ENCODE results near the gene PUDP. TPM values are rescaled to one million over a fixed set of nuclear protein-coding genes. Genes with fewer than 3 reads are reported as not detected.

The PUDP gene
- total RNA-seq, 1 donor from 2014 or later: 30.0 TPM

DNA sequence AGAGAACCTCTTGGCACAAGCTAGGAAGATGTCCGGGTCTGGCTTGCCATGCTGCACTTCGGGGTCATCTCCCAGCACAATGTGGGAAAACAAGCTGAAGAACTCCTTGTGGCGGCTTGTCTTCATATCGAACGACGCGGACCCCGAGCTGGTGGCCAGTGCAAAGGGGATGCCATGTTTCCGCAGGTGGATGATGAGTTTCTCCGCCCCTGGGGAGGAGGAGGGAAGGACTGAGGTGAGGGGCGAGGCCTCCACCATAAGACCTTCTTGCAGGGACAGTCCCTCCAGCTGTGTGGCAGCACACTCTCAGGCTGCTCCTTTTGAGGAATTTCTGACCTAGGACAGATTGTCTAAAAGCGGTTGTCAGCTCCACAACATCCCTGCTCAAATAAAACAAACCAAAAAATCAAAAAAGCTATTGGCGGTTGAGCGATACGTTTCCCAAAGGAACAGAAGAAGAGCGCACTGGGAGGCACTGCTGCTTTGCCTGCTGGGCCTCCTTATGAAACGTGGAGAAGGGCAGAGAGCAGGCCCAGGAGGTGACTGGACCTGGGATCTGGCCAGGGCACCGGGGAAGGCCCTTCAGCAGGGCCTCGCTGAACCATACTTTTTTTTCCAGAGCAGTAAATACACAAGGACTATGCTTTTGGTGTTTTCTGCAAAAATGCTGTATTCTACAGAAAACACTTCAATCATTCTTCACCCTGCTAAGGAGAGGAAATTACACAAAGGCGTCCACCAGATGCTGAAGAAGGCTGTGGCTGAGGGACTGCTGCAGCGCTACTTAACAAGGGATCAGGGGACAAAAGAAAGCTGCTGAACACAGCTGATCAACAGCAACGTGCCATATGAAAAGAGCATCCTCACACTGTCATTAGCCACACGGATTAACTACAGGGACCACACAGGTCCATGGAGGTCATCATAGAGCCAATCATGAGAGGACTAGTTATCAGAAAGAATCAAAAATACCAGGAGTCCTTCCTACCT, 70.4 kb downstream of the PUDP start:
- DNase-seq (ENCODE audit: extremely low read depth, low read depth, low spot score): no peak

- no peak for DNase-seq (ENCODE audit: extremely low read depth, low read depth, low spot score)
These were observed 71.7 kb downstream of the PUDP start for GRCh38 chrX:7076245-7076661.

- no peak for DNase-seq (ENCODE audit: extremely low read depth, low read depth, low spot score)
These were observed 73.1 kb downstream of the PUDP start for GRCh38 chrX:7074908-7075204.

DNA sequence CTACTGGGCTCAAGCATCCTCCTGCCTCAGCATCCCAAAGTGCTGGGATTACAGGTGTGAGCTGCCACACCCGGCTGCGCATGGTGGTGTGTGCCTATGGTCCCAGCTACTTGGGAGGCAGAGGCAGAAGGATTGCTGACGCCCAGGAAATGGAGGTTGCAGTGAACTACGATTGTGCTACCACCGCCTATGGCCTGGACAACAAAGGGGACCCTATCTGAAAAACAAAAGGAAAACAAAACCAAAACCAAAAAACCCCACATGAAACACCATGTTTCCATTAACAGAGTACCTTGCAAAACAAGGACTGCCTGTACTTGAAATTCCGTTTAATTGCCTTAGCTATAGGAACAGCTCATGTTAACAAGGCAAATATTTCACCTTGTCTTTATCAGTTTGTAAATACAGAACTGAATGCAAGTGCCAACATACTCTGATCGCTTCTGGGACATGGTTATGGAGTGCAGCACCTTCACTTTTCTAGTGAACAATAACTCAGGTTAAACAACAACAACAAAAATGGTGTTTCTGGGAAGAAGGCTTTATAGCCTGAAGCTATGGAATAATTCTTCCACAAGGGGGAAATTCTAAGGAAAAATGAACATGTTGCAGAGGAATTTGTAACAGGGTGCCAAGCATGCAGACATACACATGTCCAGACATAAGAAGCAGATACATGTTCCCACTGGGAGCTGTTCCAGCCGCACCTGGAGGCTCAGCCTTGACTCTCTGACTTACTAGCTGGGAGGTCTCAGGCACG, 73.6 kb downstream of the PUDP start:
- no peak for DNase-seq (ENCODE audit: extremely low read depth, low read depth, low spot score)

DNA sequence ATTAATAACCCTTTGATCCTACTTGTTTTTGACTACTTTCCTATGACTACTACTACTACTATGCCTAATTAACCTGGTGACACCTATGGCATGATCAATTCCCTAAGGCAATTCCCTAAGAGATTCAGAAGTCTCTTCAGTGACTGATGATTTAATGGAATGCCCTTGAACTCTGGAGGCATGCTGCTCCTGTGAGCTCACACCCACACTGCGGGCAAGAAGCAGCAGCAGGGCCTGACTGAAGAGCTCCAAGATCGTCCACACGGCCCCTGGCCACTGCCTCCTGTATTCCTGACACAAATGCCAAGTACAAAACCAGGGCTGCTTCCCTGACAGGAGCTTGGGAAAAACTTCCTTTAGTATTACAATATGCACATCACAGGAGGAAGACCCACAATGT, 74.6 kb downstream of the PUDP start:
- no peak for DNase-seq (ENCODE audit: extremely low read depth, low read depth, low spot score)

DNA sequence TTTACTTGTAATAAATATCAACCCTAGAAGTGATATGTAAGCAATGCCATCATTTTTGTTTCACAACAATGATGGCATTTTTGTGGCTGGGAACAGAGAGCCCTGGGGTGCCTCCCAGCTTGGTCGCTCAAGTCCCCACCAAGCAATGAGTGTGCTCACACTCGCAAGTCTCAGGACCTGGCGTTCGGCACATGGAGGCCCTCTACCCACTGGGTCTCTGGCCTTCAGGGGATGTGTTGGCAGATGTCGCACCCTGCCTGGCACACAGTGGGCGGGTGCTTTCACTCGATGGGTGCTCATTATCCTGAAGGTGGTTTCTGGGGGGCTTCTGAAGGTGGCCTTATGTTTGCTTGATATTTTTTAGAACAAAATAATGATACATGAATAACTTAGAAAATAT, 75.1 kb downstream of the PUDP start:
- DNase-seq (ENCODE audit: extremely low read depth, low read depth, low spot score): no peak

DNA sequence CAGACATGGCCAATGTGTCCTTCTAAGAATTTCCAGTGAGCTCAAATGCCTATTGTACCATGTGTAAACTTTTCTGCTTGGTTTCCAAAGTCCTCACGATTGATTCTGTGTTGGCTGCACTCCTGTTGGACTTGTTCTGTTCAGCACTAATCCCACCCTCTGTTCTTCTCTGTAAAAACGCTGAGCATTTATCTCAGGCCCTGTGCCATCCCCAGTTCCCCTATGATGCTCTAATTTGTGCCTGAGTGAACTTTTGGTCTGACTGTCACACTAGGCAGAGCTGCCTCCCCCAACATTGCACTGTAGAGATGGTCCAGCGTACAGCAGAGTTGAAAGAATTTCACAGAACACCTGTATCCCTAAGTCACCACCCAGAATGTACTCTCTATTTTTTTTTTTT, 76.6 kb downstream of the PUDP start:
- no peak for DNase-seq (ENCODE audit: extremely low read depth, low read depth, low spot score)

- DNase-seq (ENCODE audit: extremely low read depth, low read depth, low spot score): no peak
These were observed 78.4 kb downstream of the PUDP start for GRCh38 chrX:7069556-7069955.

GRCh38 chrX:7068939-7069367, 79.0 kb downstream of the PUDP start:
- no peak for DNase-seq (ENCODE audit: extremely low read depth, low read depth, low spot score)

- no peak for DNase-seq (ENCODE audit: extremely low read depth, low read depth, low spot score)
These were observed 80.7 kb downstream of the PUDP start for GRCh38 chrX:7067256-7067655.

DNA sequence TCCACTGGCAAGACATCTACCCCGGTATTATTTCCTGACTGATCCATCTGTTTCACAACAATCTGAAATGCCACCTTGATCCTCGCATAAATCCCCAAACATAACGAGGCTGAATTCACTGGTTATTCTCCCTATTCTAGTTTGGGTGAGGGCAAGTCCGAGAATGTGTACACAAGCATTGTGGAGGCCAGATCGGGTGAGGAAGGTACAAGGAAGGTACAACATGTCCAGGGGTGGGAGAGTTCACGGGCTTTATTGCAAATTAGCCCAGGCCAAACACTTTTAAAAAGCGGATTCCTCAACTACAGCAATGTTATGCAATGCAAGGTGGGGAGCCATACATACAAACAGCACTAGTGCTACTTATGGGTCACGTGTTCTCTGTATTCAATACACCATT, 82.5 kb downstream of the PUDP start:
- DNase-seq (ENCODE audit: extremely low read depth, low read depth, low spot score): no peak

- DNase-seq (ENCODE audit: extremely low read depth, low read depth, low spot score): no peak
These were observed 85.0 kb downstream of the PUDP start for GRCh38 chrX:7062903-7063302.

DNA sequence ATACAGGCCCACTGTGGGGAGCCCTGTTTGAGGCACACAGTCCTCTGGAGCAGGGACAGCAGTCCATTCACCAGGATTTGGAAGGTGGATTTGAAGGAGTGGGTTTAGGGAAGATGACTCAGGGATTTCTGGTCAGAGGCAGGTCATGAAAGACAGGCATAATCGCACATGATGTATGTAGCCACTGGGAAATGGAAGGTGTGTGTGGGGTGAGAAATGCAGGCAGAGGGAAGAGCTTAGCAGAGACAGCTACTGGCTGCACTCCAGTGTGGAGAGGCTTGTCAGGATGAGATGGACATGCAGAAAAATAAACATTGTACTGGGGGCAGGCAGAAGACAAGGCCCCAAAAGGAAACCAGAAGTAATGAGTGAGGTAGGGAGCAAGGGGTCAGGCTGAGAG, 85.7 kb downstream of the PUDP start:
- no peak for DNase-seq (ENCODE audit: extremely low read depth, low read depth, low spot score)

DNA sequence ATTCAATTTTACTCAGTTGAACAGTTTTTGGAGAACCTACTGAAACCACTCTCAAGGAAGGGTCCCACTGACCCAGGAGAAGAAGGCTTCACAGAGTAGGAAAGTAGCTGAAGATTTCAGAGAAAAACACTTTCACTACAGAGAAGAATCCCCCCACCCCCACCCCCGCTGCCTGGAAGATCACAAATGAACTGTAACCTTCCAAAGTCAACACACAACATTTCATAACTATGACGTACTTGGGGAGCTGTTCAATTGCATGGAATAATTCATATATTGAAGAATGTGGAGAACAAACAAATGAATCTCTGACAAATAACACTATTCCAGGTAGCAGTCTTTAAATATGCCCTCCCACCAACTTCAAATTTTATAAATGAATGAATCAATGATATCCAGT, 86.5 kb downstream of the PUDP start:
- DNase-seq (ENCODE audit: extremely low read depth, low read depth, low spot score): no peak

DNA sequence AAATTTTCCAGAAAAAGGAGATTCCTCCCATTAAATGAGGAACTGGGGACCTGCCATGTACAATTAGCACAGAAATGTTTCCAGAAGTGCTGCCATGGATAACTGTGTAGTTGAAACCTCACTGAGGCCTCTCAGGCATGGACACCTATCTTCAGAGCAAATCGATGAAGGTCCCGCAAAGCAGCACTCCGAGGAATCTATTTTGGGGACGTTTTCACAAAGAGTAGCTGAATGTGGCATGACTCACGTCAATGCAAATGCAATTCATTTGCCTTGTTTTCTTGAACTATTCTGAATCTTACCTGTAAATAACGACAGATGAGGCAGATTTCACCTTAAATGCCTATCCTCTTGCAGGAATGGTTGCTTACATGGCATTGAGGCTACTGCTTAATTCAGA, 87.5 kb downstream of the PUDP start:
- DNase-seq (ENCODE audit: extremely low read depth, low read depth, low spot score): no peak

- no peak for DNase-seq (ENCODE audit: extremely low read depth, low read depth, low spot score)
These were observed 88.1 kb downstream of the PUDP start for GRCh38 chrX:7059859-7060258.

DNA sequence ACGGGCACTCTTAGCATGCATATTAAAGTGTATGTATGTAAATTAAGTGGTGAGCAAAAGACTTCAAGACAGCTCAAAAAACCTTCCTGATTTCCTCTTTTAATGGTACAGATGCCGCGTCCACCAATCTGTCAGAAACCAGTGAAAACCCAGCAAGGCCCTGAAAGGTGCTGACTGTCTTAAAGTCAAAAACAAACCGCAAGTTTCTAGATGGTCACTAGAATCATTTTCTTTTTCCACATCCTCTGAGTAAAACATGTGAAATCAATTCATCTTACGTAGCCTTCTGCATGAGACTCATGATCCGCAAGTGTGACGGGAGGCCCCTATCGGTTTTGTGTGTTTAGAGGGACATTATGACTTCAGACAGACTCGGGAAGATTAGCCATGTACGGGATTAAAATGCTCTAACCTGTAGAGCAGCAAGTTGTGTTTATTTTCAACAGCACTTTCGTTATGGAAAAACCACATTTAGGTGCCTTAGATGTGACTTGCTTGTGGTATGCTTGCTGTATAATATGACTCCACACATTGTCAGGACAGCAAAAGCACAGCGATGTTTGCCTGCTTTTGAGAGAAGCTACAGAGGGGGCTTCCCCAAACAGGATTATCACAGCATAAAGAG, 88.6 kb downstream of the PUDP start:
- no peak for DNase-seq (ENCODE audit: extremely low read depth, low read depth, low spot score)

GRCh38 chrX:7055386-7056137, 92.4 kb downstream of the PUDP start:
- no peak for DNase-seq (ENCODE audit: extremely low read depth, low read depth, low spot score)

GRCh38 chrX:7054219-7055216, 93.4 kb downstream of the PUDP start:
- no peak for DNase-seq (ENCODE audit: extremely low read depth, low read depth, low spot score)

GRCh38 chrX:7052541-7052940, 95.4 kb downstream of the PUDP start:
- no peak for DNase-seq (ENCODE audit: extremely low read depth, low read depth, low spot score)

Data from glomerular endothelial cell (primary cell).